ENCODE results near the gene ETS1. TPM values are rescaled to one million over a fixed set of nuclear protein-coding genes. Genes with fewer than 3 reads are reported as not detected.

Gene ETS1
- total RNA-seq, 2 experiments from 2014 or later = 579 to 590 TPM

DNA sequence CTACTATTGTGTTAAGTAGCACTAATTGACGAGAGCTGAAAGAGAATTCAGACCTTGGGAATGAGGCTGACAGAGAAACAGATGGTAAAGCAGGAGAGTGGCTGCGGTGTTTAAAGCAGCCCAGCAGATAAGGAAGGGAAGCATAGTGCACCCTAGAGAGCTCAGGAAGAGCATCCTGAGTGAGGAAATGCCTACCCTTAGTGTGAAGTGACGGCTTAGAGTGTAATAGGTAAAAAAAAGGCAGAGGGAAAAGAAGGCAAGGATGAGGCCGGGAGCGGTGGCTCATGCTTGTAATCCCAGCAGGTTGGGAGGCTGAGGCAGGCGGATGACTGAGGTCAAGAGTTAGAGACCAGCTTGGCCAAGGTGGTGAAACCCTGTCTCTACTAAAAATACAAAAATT lies 22.4 kb upstream of the ETS1 start:
- no peaks in the 10 kb centered on the region for H3K36me3 ChIP-seq (ENCODE audit: insufficient read depth, low read length)
- Mint-ChIP-seq H3K36me3 (ENCODE audit: low read depth) (no peaks in the 10 kb centered on the region), H3K9me3 (no peaks in the 10 kb centered on the region), H3K27me3 (no peaks in the 10 kb centered on the region), H3K4me3 (peak overlapping the region; percentile 38), H3K4me1 (ENCODE audit: low read depth) (peaks cover 85% of the 10 kb centered on the region), H3K27ac (peak overlapping the region; percentile 95)
- CTCF ChIA-PET = interaction anchor here (1.5 to 1.8 kb wide), 2 partner anchors 11 to 83 kb away, joined by 4 to 6 read pairs; no protein-coding TSS in a partner anchor
- POLR2A ChIA-PET = interaction anchor here (0.8 to 9.1 kb wide), 12 partner anchors 10 to 107 kb away, joined by 3 to 97 read pairs (median 4); no protein-coding TSS in a partner anchor
- peak overlapping the region in 1 of 2 donors; percentile 82 for H3K27ac ChIP-seq (ENCODE audit: low read depth in 1 of 2, low read length in 2 of 2)
- H3K4me1 ChIP-seq (ENCODE audit: insufficient read depth, low read length) = peaks cover 42% of the 10 kb centered on the region
- no peaks in the 10 kb centered on the region for H3K27me3 ChIP-seq (ENCODE audit: control insufficient read depth in 1 of 2, insufficient read depth in 2 of 2, low read length in 2 of 2)
- H3K4me3 ChIP-seq (ENCODE audit: low read length) = no peak overlapping the region
- DNase-seq (no peak), ATAC-seq (ENCODE audit: poor library complexity) (no peak)
- intact Hi-C loops (cut with DNase I, micrococcal nuclease) = loop anchor here in 1 of 2 experiments (2.0 kb wide), 1 partner anchor 15 kb away; no protein-coding TSS in a partner anchor
- no peaks in the 10 kb centered on the region for H3K9me3 ChIP-seq (ENCODE audit: control insufficient read depth in 1 of 2, insufficient read depth in 1 of 2, low read length in 2 of 2)
- TF ChIP-seq, protein P1, sequence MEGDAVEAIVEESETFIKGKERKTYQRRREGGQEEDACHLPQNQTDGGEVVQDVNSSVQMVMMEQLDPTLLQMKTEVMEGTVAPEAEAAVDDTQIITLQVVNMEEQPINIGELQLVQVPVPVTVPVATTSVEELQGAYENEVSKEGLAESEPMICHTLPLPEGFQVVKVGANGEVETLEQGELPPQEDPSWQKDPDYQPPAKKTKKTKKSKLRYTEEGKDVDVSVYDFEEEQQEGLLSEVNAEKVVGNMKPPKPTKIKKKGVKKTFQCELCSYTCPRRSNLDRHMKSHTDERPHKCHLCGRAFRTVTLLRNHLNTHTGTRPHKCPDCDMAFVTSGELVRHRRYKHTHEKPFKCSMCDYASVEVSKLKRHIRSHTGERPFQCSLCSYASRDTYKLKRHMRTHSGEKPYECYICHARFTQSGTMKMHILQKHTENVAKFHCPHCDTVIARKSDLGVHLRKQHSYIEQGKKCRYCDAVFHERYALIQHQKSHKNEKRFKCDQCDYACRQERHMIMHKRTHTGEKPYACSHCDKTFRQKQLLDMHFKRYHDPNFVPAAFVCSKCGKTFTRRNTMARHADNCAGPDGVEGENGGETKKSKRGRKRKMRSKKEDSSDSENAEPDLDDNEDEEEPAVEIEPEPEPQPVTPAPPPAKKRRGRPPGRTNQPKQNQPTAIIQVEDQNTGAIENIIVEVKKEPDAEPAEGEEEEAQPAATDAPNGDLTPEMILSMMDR (IDR thresholded peaks at IDR 0.05) = no peak

DNA sequence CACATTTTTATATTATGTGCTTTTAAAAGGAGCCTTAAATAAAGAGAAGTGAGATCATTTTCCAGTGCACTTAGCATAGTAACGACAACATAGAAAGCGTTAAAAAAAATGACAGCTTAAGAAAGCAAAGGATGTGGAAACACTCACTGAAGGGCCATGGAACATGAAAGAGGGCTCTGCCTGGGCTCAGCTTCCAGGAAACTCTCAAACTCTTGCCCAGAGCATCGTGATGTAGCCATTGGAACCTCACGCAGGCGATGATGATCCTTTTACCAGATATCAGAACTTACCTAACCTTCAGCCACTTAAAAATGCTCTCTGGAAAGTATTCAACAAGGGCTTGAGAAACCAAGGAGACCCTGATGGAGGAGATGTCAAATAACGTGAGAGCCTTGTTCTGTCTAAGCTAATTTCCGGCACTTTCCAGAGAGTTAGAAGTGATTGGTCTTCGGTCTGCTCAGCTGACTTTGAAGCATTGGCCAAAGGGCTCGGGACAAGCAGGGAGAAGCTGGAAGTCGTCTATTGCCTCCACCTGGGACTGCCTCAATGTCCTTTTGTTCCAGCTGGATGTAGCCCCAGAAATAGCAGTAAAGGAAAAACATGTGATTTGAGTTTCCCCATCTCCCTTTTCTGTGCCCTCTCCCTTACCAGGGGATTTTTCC lies 21.5 kb upstream of the ETS1 start:
- H3K4me1 ChIP-seq (ENCODE audit: insufficient read depth, low read length) = peaks cover 42% of the 10 kb centered on the region
- Mint-ChIP-seq H3K9me3 (no peaks in the 10 kb centered on the region), H3K4me1 (ENCODE audit: low read depth) (peaks cover 85% of the 10 kb centered on the region), H3K27ac (peak overlapping the region; percentile 95), H3K36me3 (ENCODE audit: low read depth) (no peaks in the 10 kb centered on the region), H3K4me3 (peak overlapping the region; percentile 70), H3K27me3 (no peaks in the 10 kb centered on the region)
- no peaks in the 10 kb centered on the region for H3K36me3 ChIP-seq (ENCODE audit: insufficient read depth, low read length)
- no peaks in the 10 kb centered on the region for H3K27me3 ChIP-seq (ENCODE audit: control insufficient read depth in 1 of 2, insufficient read depth in 2 of 2, low read length in 2 of 2)
- no peak overlapping the region for H3K4me3 ChIP-seq (ENCODE audit: low read length)
- POLR2A ChIA-PET = interaction anchor here (0.7 to 9.1 kb wide), 9 partner anchors 9 to 98 kb away, joined by 3 to 97 read pairs (median 3); no protein-coding TSS in a partner anchor
- DNase-seq (peak in 1 of 14 experiments; percentile 36), ATAC-seq (ENCODE audit: poor library complexity) (no peak)
- intact Hi-C loops (cut with DNase I, micrococcal nuclease) = no loop called here
- CTCF ChIA-PET = interaction anchor here (0.5 kb wide), 1 partner anchor 49 kb away, joined by 3 read pairs; no protein-coding TSS in a partner anchor
- H3K27ac ChIP-seq (ENCODE audit: low read depth in 1 of 2, low read length in 2 of 2) = peak overlapping the region in 1 of 2 donors; percentile 2
- H3K9me3 ChIP-seq (ENCODE audit: control insufficient read depth in 1 of 2, insufficient read depth in 1 of 2, low read length in 2 of 2) = no peaks in the 10 kb centered on the region
- TF ChIP-seq, protein P1 (IDR thresholded peaks at IDR 0.05) = no peak

DNA sequence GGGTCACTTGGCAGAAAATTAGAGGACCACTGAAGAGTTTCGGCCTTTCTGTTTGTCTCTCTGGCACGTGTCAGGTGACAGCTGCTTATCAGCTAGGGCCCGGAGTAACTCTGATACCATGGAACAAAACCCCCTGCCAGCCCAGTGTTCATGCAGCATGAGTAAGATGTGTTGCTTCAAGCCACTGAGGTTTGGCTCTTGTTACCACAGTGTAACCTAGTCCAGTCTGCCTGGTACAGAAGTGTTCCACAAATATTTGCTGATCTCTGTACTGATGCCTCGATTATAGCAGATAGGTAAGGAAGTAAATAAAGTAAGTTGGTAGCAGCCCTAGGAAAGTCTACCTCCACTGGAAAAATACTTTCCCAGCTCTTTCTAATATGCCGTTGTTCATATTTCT lies 20.5 kb upstream of the ETS1 start:
- Mint-ChIP-seq H3K27me3 (no peaks in the 10 kb centered on the region), H3K36me3 (ENCODE audit: low read depth) (no peaks in the 10 kb centered on the region), H3K4me1 (ENCODE audit: low read depth) (peaks cover 91% of the 10 kb centered on the region), H3K27ac (peak overlapping the region; percentile 95), H3K4me3 (no peak overlapping the region), H3K9me3 (no peaks in the 10 kb centered on the region)
- intact Hi-C loops (cut with DNase I, micrococcal nuclease) = no loop called here
- Histone ChIP-seq H3K4me3 (ENCODE audit: low read length) (no peak overlapping the region), H3K4me1 (ENCODE audit: insufficient read depth, low read length) (peaks cover 52% of the 10 kb centered on the region), H3K9me3 (ENCODE audit: control insufficient read depth in 1 of 2, insufficient read depth in 1 of 2, low read length in 2 of 2) (no peaks in the 10 kb centered on the region), H3K27ac (ENCODE audit: low read depth in 1 of 2, low read length in 2 of 2) (no peak overlapping the region), H3K36me3 (ENCODE audit: insufficient read depth, low read length) (no peaks in the 10 kb centered on the region), H3K27me3 (ENCODE audit: control insufficient read depth in 1 of 2, insufficient read depth in 2 of 2, low read length in 2 of 2) (no peaks in the 10 kb centered on the region)
- ATAC-seq (ENCODE audit: poor library complexity) (no peak), DNase-seq (no peak)
- ChIA-PET CTCF (interaction anchor here (0.6 to 1.5 kb wide), 4 partner anchors 10 to 68 kb away, joined by 3 read pairs; no protein-coding TSS in a partner anchor), POLR2A (interaction anchor here (0.8 to 9.1 kb wide), 6 partner anchors 8 to 88 kb away, joined by 3 to 97 read pairs (median 4); no protein-coding TSS in a partner anchor)
- TF ChIP-seq, protein P1 (IDR thresholded peaks at IDR 0.05) = no peak
